Measurements from ENCODE around the gene ATP6V0E1.

Gene ATP6V0E1

DNA sequence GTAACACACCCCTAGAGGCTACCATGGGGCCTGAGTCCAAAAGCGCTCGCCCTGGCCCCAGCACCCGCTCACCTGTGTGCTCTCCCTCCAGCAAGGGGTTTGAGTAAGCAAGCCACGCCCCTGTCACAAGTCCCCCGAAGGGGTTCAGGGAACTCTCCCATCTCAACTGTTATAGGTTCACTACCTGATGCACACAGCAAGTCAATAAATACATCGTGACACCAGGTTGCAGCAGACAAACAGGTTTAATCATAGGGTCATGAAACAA is 64.2 kb downstream of the ATP6V0E1 start:
- Histone ChIP-seq H3K4me3 (ENCODE audit: low read length) (no peak overlapping the region), H3K9me3 (ENCODE audit: insufficient read depth, low read length) (no peaks in the 10 kb centered on the region), H3K4me1 (ENCODE audit: low read length) (peaks cover 9% of the 10 kb centered on the region), H3K79me2 (ENCODE audit: low read length) (no peaks in the 10 kb centered on the region), H3K36me3 (replicated peaks; ENCODE audit: low read depth, low read length) (no peaks in the 10 kb centered on the region), H3K27me3 (ENCODE audit: low read depth, low read length) (no peaks in the 10 kb centered on the region; the same call in 1 of the 2 replicates), H2AFZ (ENCODE audit: low read depth, low read length) (no peak overlapping the region), H3K9ac (ENCODE audit: low read length) (no peak overlapping the region), H4K20me1 (ENCODE audit: insufficient read depth, low read length) (no peaks in the 10 kb centered on the region), H3K4me2 (ENCODE audit: low read length) (no peak overlapping the region), H3K27ac (ENCODE audit: low read length) (no peak overlapping the region)
- TF ChIP-seq, protein P1, sequence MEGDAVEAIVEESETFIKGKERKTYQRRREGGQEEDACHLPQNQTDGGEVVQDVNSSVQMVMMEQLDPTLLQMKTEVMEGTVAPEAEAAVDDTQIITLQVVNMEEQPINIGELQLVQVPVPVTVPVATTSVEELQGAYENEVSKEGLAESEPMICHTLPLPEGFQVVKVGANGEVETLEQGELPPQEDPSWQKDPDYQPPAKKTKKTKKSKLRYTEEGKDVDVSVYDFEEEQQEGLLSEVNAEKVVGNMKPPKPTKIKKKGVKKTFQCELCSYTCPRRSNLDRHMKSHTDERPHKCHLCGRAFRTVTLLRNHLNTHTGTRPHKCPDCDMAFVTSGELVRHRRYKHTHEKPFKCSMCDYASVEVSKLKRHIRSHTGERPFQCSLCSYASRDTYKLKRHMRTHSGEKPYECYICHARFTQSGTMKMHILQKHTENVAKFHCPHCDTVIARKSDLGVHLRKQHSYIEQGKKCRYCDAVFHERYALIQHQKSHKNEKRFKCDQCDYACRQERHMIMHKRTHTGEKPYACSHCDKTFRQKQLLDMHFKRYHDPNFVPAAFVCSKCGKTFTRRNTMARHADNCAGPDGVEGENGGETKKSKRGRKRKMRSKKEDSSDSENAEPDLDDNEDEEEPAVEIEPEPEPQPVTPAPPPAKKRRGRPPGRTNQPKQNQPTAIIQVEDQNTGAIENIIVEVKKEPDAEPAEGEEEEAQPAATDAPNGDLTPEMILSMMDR (IDR thresholded peaks at IDR 0.05; ENCODE audit: low read depth, low read length) = no peak
- TF ChIP-seq EZH2phosphoT487 (IDR thresholded peaks at IDR 0.05; ENCODE audit: low read depth) = no peak

DNA sequence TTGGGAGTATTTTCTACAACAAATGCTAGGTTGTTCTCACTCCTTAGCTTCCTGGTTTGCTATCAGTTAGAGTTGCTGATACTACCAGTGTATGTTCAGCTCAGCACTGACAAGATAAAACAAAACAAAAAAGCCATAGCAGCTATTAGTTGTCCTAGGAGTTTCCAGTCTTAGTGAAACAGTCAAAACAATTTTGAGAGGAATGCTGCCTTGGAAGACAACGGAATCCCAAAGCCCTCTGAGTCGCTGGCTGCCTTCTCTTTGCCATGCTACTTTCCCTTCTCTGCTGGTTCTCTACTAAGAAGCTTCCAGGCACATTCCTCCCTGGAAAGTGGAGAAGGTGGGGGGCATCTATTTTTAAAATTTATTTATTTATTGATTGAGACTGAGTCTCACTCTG is 67.2 kb downstream of the ATP6V0E1 start:
- TF ChIP-seq, protein P1 (IDR thresholded peaks at IDR 0.05; ENCODE audit: low read depth, low read length) = no peak
- TF ChIP-seq EZH2phosphoT487 (IDR thresholded peaks at IDR 0.05; ENCODE audit: low read depth) = no peak
- no peaks in the 10 kb centered on the region; the same call in 1 of the 2 replicates for H3K27me3 ChIP-seq (ENCODE audit: low read depth, low read length)
- H4K20me1 ChIP-seq (ENCODE audit: insufficient read depth, low read length) = no peaks in the 10 kb centered on the region
- no peak overlapping the region for H3K4me2 ChIP-seq (ENCODE audit: low read length)
- no peaks in the 10 kb centered on the region for H3K79me2 ChIP-seq (ENCODE audit: low read length)
- no peaks in the 10 kb centered on the region for H3K36me3 ChIP-seq (replicated peaks; ENCODE audit: low read depth, low read length)
- H3K9ac ChIP-seq (ENCODE audit: low read length) = no peak overlapping the region
- H3K4me3 ChIP-seq (ENCODE audit: low read length) = no peak overlapping the region
- no peak overlapping the region for H2AFZ ChIP-seq (ENCODE audit: low read depth, low read length)
- H3K9me3 ChIP-seq (ENCODE audit: insufficient read depth, low read length) = no peaks in the 10 kb centered on the region
- peaks cover 32% of the 10 kb centered on the region for H3K4me1 ChIP-seq (ENCODE audit: low read length)
- H3K27ac ChIP-seq (ENCODE audit: low read length) = no peak overlapping the region

DNA sequence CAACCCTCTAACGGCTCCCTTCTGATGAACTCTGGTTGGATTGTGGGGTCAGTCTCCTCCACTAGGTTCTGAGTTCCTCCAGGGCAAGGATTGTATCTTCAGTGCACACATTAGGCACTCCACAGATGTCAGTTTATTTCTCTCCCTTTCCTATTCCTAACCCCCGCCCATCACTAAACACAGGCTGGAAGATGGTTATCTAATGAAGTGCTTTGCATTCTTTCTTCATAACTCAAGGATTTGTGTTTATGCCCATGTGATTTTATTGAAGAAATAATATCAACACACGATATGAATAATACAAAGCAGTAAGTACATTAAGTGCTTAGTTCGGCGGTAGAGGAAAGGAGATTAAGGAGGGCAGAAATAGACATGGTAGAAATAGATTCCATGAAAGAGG is 68.2 kb downstream of the ATP6V0E1 start:
- peaks cover 32% of the 10 kb centered on the region for H3K4me1 ChIP-seq (ENCODE audit: low read length)
- H4K20me1 ChIP-seq (ENCODE audit: insufficient read depth, low read length) = no peaks in the 10 kb centered on the region
- no peaks in the 10 kb centered on the region for H3K9me3 ChIP-seq (ENCODE audit: insufficient read depth, low read length)
- H3K4me3 ChIP-seq (ENCODE audit: low read length) = no peak overlapping the region
- no peak overlapping the region for H3K27ac ChIP-seq (ENCODE audit: low read length)
- H3K36me3 ChIP-seq (replicated peaks; ENCODE audit: low read depth, low read length) = no peaks in the 10 kb centered on the region
- H3K4me2 ChIP-seq (ENCODE audit: low read length) = no peak overlapping the region
- TF ChIP-seq, protein P1 (IDR thresholded peaks at IDR 0.05; ENCODE audit: low read depth, low read length) = no peak
- no peak for TF ChIP-seq EZH2phosphoT487 (IDR thresholded peaks at IDR 0.05; ENCODE audit: low read depth)
- H3K79me2 ChIP-seq (ENCODE audit: low read length) = no peaks in the 10 kb centered on the region; the same call in 1 of the 2 replicates
- no peak overlapping the region for H2AFZ ChIP-seq (ENCODE audit: low read depth, low read length)
- no peak overlapping the region for H3K9ac ChIP-seq (ENCODE audit: low read length)
- no peaks in the 10 kb centered on the region; the same call in 1 of the 2 replicates for H3K27me3 ChIP-seq (ENCODE audit: low read depth, low read length)

DNA sequence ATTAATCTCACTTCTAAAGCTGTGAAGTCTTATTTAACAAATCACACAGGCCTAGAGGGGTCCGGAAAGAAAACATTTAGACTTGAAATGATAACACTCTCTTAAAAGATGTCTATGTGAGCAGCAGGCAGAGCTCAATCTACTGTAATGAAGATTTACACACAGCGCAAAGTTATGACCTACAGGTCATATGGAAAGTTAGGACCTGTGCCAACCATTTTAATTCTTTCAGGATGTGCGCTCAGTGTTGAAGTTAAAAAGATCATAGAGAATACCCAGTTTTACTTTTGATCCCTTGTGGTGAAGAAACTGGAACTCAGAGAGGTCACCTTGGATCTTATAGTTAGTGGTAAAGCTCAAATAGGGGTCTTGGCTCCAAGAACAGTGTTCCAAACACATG is 69.5 kb downstream of the ATP6V0E1 start:
- no peaks in the 10 kb centered on the region for H4K20me1 ChIP-seq (ENCODE audit: insufficient read depth, low read length)
- H3K9ac ChIP-seq (ENCODE audit: low read length) = peak overlapping the region; percentile 60
- no peaks in the 10 kb centered on the region for H3K9me3 ChIP-seq (ENCODE audit: insufficient read depth, low read length)
- peaks cover 8% of the 10 kb centered on the region for H3K79me2 ChIP-seq (ENCODE audit: low read length)
- H3K27ac ChIP-seq (ENCODE audit: low read length) = 0 out of 2 replicates have a peak overlapping the region, but pooled peaks have one; percentile 6
- H3K27me3 ChIP-seq (ENCODE audit: low read depth, low read length) = no peaks in the 10 kb centered on the region; the same call in 1 of the 2 replicates
- H2AFZ ChIP-seq (ENCODE audit: low read depth, low read length) = peak overlapping the region; percentile 94
- H3K4me1 ChIP-seq (ENCODE audit: low read length) = peaks cover 36% of the 10 kb centered on the region
- H3K4me3 ChIP-seq (ENCODE audit: low read length) = peak overlapping the region; percentile 71
- TF ChIP-seq, protein P1 (IDR thresholded peaks at IDR 0.05; ENCODE audit: low read depth, low read length) = no peak
- TF ChIP-seq EZH2phosphoT487 (IDR thresholded peaks at IDR 0.05; ENCODE audit: low read depth) = no peak
- no peaks in the 10 kb centered on the region for H3K36me3 ChIP-seq (replicated peaks; ENCODE audit: low read depth, low read length)
- peak overlapping the region; percentile 100 for H3K4me2 ChIP-seq (ENCODE audit: low read length)

Measured in OCI-LY3 (cell line).